Esophagus mucosa (tissue), 1 donor: ENCODE data around the gene COMP. TPM values are rescaled to one million over a fixed set of nuclear protein-coding genes. Genes with fewer than 3 reads are reported as not detected.
A peak's percentile ranks its signal among the peaks of the same experiment; 100 is the strongest.
"Not testable (repeated sequence)": the region's sequence is repeated elsewhere in the genome, so short reads cannot be mapped to it uniquely, and the experiment has no call there.

Source experiments
- ATAC-seq: fragments of 200-7000 bp; cut with Tn5 transposase; one replicate; pipeline ENCODE4 v1.9.1; 2020
- total RNA-seq: library from RNA; stranded (reverse); gene quantifications from one replicate; pipeline ENCODE4 v1.2.4, GENCODE V29; 2023
- donor health status: DM: yes; HTN: yes; CAD: no.

The COMP gene
- total RNA-seq = 0.16 TPM

GRCh38 chr19:18790566-18791314 lies at the start of gene COMP:
Gene COMP, minus strand, starts transcription at chr19:18791305. Its CDS starts 36 bp downstream, at chr19:18791269.
- ATAC-seq = no peak

DNA sequence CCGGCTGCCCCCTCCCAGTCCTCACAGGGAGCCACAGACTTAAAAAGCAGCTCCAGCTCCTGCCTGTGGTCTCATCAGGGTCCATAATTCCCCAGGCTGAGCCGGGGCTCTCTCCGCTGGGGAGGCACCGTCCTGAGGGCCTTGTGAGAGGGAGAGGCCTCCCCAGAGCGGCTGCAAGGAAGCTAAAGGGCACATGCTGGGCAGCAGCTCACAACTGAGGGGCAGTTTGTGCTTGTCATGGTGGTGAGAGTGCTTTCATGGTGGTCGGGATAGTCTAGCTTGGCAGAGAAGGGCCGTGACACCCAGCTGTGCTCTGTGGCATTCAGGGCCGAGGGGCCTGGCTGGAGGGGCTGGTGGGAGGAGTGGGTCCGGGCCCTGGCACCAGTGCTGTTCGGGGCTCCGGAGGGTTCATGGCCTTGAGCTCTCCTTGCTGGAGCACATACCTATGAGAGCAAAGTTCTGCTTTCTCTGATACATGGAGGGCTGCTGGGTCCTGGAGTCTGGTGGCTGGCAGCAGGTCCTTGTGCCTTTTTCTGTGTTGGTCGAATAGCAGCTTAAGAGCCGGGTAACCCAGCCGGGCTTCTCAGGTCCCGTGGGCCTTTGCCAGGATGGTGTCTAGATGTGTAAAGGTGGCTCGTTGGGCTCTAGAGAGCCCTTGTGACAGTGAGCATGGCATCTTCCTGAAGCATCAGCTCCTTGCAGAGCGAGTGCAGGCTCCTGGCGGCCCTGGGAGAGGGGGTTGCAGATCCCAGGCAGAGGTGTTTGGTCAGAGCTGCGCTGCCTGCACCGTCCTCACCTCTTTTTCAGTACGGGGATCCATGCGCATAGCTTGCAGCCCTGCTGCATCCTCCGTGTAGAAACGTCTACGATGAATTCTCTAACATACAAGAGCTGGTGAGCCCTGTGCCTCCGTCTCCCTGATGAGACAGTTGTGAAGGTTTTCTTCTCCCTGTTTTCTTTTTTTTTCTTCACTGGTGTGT lies 49.5 kb upstream of the COMP start:
- ATAC-seq = no peak

DNA sequence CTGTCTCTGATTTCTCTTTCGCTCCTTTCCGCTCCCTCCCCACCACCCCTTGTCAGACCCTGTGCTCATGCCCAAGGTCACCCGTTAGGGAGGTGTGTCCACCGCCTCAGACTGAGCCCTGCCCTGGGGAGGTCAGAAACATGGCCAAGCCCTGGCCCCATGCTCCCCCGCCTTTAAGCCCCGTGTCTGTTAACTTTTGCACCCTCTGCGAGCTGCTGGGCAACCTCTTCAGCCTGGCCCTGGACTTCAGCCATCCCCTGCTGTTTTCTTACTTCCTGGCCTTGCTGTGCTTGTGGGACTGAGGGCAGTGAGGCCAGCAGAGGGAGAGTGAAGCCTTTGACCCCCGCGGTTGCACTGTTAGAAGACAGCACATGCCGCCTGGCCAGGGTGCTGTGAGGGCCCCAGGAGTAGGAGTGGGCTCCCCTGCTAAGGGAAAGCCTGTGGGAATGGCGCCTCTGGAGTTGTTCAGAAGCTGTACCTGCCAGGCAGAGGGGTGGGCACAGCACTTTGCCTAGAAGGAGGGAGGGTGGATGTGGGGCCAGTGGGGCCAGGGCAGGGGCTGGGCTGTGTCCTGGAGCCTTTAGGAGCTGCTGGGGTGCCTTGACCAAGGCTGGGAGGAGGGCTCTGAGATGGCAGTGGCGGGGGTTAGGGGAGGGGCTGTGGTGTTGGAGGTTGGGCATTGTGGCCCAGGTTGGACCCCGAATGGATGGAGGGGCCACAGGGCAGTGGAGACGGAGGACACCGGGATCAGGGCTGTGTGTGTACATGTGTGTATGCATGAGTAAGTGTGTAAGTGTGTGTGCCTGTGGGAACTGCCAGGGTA lies 48.6 kb upstream of the COMP start:
- ATAC-seq = no peak

DNA sequence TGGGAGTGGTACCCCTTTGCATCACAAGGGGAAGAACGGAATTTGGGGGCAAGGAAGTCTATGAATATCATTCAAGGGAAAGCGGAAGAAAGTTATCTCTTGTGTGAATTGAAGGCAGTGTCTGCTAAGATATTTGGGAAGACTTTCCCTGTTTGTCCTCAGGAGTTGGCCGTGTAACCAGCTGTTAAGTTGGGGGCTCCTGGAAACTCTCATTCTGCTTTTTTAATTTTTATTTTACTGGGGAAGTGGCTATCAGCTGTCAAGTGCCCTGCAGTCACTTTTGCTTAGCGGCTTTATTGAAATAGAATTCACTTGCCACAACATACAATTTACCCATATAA lies 43.5 kb upstream of the COMP start:
- no peak for ATAC-seq

DNA sequence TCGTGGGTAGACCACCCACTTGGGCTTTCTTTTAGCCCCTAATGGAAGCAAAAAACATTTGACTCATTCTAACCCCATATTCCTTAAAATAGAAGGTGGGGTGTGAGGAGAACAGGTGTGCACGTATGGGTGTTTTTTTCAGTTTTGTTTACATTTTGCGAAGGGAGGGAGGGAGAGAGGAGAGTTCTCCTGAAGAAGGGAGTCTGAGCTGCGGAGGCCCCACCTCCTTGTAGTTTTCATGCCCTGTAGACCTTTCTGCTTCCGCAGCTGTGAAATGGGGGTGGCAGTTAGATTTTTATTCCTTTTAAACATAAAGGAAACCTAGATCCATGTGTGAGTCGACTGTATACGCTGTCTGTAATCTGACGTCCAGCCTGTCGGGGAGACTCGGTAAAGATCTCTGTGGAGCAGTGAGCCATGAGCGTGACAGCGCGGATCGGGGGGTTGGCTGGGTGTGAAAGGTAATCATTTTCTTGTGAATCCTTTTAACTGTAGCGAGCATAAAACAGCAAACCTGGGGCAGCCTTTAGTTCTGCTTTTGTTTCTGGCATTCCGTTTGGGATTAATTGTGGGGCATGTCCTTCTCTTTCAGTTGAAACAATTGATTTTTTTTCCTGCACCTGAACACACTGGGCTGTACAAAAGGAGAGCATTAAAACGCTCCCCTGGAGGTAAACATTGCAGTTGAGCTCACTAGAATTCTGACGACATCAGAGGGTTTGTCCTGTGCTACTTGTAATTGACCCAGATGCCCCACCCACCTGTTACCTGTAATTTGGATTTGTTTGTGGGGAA lies 42.9 kb upstream of the COMP start:
- peak; percentile 70 for ATAC-seq

DNA sequence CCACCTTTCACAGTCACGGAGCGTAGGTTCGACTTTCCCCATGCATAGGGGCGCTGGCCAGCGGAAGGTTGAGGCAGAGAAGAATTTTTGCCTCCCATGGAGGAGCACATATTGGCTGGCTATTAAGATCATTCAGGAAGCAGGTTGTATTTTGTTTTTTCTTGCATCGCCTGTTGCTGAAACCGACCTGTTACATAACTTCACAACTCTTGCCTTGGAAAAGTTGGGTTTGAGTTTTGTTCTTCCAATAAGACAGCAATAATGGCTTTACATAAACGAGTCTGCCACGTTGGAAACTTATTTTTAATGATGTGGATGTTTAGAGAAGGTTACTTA lies 42.0 kb upstream of the COMP start:
- no peak for ATAC-seq

- peak; percentile 22 for ATAC-seq
Measured at GRCh38 chr19:18832306-18833140, 41.4 kb upstream of the COMP start.

DNA sequence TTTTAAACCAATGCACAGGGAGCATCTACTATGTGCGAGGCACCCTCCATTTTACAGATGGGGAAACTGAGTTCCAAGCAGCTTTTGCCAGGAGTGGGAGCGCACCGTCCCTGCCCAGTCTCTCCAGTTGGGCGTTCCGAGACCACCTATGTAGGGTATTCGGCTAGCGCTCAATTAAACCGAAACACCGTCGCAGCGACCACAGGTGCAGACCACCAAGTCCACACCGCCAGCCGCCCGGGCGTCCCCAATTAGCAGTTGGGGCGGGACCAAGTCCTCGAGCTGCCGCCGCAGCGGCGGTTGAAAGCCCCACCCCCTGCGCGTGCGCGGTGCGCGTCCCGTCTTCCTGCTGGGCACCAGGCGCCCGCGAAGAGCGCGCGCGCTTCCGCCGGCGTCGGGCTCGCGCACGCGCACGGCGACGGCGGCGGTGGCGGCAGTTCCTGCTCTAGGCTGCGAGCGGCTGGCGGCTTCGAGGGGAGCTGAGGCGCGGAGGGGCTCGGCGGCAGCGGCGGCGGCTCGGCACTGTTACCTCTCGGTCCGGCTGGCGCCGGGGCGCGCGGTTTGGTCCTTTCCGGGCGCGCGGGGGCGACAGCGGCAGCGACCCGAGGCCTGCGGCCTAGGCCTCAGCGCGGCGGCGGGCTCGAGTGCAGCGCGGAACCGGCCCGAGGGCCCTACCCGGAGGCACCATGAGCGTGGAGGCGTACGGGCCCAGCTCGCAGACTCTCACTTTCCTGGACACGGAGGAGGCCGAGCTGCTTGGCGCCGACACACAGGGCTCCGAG lies 40.6 kb upstream of the COMP start, which contains the start of gene UPF1:
UPF1 (plus strand) TSS at position 436 of the 782 bp plus-strand sequence; CDS start at position 687, 251 bp downstream.
- peak; percentile 87 for ATAC-seq

- no peak for ATAC-seq
Measured at GRCh38 chr19:18830488-18830887, 39.4 kb upstream of the COMP start.

DNA sequence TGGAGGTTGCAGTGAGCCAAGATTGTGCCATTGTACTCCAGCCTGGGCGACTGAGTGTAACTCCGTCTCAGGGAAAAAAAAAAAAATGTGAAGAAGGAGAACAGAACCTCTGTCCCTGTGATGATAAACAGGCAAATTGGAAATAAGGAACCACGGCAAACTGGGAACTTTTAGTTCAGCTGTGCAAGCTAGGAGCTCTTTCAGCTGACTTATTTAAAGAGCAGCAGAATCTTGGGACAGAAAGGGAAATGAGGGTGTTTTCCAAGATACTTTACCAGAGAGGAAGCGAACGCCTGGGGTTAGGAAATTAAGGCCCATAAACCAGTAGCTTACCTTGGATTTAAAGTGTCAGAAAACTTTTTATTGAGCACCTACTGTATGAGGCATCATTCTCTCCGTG lies 37.7 kb upstream of the COMP start:
- no peak for ATAC-seq

DNA sequence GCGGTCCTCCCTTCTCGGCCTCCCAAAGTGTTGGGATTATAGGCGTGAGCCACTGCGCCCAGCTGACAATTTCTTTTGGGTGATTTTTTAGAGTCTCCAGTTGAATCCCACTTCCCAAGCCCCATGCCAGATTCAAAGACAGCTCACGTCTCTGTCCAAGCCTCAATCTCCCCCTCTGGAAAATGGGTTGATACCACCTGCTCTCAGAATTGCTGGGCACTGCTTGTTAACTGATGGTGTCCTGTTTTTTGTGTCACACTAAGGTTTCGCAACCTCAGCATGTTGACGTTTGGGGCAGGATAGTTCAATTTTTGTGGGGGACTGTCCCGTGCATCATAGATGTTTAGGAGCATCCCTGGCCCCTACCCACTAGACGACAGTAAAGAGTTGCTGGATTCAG lies 26.5 kb upstream of the COMP start:
- ATAC-seq = no peak

DNA sequence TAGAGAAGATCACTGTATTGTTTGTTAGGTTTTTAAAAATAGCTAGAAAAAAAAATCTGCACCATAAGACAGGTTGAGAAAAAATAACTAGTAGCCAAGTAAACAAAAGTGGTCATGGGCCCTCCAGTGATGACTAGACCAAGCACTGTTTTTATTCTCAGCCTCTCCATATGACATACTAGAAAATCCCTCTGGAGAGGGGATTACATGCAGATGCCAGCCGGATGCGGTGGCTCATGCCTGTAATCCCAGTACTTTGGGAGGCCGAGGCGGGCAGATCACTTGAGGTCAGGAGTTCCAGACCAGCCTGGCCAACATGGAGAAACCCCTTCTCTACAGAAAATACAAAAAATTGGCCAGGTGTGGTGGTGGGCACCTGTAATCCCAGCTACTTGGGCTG lies 25.5 kb upstream of the COMP start:
- not testable (repeated sequence) for ATAC-seq

DNA sequence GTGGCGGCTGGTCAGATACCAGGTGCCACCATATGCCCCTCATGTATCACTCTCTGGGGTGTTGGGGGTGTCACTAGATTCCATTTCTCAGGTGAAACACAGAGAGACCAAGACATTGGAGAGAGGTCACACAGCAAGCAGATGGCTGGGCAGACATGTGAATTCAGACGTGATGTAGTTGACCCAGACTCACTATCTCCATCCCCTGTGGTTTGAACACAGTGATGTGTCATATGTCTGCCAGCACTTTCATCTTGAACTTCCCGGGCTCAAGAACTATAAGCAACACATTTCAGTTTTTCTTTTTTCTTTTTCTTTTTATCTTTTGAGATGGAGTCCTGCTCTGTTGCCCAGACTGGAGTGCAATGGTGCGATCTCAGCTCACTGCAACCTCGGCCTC lies 24.6 kb upstream of the COMP start:
- no peak for ATAC-seq

GRCh38 chr19:18814063-18814462 lies 23.0 kb upstream of the COMP start:
- no peak for ATAC-seq

- not testable (repeated sequence) for ATAC-seq
Measured at GRCh38 chr19:18811638-18812037, 20.5 kb upstream of the COMP start.

- ATAC-seq = peak; percentile 65
Measured at GRCh38 chr19:18809149-18809868, 18.2 kb upstream of the COMP start.

DNA sequence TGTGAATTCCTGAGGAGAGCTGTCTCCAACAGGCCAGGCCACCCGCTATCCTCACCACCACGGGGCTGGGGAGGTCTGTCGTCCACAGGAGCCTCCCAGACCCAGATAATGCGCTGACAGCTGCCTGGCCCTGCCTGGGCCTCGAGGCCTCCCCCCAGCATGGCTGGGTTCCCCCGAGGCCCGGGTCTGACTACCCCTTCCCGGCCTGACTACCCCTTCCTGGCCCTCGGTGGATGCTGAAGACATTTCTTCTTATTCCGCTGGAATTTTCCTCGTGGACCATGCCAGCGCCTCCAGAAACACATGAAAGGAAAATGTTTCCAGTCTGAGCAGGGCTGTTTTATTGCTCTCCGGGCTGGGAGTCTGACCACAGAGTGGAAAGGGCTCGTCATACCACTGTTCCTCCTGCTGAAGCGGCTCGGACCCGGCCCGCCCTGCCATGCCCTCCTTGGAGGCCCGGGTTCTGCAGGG lies 16.8 kb upstream of the COMP start:
- ATAC-seq = no peak

DNA sequence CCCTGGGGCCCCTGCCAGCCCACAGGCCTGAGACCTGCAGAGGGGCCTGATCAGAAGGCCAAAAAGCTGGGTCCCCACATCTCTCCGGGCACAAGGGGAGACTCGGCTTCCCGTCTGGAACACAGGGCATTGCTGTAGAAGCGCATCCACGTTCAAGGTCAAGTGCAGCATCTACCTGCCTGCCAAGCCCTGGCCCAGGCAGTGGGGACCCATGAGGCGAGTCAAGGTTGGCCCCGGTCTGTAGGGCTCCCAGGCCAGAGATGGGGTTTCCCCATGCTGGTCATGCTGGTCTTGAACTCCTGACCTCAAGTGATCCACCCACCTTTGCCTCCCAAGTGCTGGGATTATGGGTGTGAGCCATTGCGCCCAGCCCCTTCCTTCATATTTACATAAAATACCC lies 13.5 kb upstream of the COMP start:
- no peak for ATAC-seq

DNA sequence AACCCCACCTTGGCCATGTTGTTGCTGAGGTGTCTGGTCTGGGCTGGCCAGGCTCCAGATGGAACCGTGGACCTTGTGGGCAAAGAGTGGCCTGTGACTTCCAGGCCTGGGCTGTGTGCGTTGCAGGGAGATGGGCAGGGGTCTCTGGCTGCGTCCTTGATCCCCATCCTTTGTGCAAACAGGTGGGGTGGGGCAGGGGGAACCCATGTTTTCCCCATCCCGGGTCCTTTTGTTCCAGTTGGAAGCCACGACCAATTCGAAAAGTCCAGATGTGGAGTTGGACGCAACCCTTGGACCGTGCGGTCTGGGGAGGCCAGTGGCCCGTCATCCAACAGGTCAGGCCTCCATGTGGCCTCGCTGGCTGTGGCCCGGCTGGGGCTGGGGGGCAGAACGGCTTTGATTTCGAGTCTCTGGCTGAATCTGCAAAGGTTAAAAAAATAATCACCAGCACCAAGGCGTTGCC lies 13.1 kb upstream of the COMP start:
- ATAC-seq = no peak
